GM19043 (cell line): Measurements from ENCODE around the gene PRKCQ.

Source experiments
- ATAC-seq: cut with Tn5 transposase; IDR thresholded peaks from one replicate; pipeline ENCODE4 v1.9.1; 2021; ENCODE audit warnings: low read depth; ENCODE audit not compliant: unreplicated experiment

Gene PRKCQ

GRCh38 chr10:6416892-6417512, 163.1 kb downstream of the PRKCQ start:
- no peak for ATAC-seq

- ATAC-seq: no peak
Measured at GRCh38 chr10:6411436-6411835, 168.6 kb downstream of the PRKCQ start.

DNA sequence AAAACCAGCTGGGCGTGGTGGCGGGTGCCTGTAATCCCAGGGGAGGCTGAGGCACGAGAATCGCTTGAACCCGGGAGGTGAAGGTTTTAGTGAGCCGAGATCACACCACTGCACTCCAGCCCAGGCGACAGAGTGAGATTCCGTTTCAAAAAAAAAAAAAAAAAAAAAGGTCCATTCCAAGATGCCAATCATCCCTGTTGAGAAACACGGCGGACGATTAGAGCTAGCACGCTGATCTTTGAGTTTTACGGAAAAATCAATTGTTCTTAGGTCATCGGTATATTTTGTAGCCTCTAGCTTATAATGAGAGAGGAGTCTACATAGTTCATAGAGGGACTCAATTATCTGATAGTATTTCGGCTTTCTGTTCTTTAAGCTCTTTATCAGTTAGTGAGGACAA, 169.2 kb downstream of the PRKCQ start:
- no peak for ATAC-seq

DNA sequence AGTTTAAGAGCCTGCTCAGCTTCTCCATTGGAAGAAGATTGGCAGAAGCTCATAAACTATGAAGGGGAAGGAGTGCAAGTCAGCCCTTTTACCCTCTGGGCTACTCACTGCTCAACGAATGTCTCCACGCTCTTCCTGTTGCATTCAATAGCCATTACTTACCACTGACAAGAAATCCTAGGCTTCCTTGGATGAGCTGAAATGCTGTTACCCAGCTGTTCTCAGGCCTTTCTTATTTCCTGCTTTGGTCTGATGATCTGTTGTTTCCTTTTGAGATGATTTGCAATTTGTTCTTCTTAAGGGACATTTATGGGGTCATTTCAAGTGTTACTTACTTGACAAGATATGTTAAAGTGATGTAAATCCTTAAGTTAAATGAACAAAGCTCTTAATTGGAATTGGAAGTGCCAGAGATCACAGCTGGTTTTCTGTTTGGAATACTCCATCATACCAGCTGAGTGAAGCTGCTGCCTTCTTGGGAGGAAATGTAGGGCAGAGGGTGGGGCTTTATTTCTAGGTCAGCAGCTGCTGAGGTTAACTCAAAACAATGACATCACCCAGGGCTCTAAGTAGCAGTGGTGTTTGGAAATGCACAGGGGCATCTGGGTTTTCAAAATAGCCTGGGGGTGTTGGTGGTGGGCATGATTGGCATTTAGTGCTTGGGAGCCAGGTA, 170.0 kb downstream of the PRKCQ start:
- no peak for ATAC-seq

DNA sequence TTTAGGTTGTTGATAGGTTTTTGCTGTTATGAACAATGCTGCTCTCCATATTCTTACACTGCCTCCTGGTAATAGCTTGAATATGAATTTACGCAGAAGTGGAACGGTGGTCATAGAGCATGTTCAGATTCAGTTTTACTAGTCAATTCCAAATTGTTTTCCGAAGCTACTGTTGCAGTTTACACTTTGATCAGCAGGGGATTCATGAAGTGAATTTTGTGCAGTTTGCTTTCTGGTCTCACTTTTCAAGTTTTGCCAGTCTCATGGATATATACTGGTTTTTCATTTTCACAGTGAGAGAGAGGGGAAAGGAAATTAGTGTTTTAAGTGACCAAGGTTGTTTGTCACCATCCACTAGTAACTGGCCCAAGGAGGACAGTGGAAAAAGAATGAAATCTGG, 171.3 kb downstream of the PRKCQ start:
- ATAC-seq: no peak

GRCh38 chr10:6407034-6407721, 172.9 kb downstream of the PRKCQ start:
- ATAC-seq: no peak

- ATAC-seq: no peak
Measured at GRCh38 chr10:6406220-6407033, 173.6 kb downstream of the PRKCQ start.

GRCh38 chr10:6405713-6406112, 174.4 kb downstream of the PRKCQ start:
- no peak for ATAC-seq

DNA sequence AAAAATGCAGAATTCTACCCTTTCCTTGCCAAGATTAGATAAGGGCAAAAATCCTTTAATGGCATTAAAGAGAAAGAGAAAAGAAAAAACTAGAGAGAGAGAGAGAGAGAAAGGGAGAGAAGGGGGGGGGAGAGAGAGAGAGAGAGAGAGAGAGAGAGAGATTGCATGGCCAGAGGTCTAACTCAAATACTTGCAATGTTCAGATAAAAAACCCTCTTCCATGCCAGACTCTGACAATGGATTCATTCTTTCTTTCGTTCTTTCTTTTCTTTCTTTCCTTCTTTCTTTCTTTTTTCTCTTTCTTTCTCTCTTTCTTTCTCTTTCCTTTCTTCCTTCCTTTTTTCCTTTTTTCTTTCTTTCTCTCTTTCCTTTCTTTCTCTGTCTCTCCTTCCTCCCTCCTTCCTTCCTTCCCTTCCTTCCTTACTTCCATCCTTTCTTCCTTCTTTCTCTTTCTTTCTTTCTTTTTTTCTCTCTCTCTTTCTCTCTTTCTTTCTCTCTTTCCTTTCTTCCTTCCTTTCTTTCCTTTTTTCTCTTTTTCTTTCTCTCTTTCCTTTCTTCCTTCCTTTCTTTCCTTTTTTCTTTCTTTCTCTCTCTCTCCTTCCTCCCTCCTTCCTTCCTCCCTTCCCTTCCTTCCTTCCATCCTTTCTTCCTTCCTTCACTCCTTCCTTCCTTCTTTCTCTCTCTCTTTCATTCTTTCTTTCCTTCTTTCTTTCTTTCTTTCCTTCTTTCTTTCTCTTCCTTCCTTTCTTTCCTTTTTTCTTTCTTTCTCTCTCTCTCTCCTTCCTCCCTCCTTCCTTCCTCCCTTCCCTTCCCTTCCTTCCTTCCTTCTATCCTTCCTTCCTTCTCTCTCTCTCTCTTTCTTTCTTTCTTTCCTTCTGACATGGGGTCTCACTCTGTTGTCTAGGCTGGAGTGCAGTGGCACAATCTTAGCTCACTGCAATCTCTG, 175.7 kb downstream of the PRKCQ start:
- ATAC-seq: no peak

- no peak for ATAC-seq
Measured at GRCh38 chr10:6402960-6403359, 177.1 kb downstream of the PRKCQ start.

GRCh38 chr10:6402349-6402709, 177.7 kb downstream of the PRKCQ start:
- no peak for ATAC-seq

- ATAC-seq: no peak
Measured at GRCh38 chr10:6401558-6402348, 178.3 kb downstream of the PRKCQ start.

GRCh38 chr10:6400821-6401465, 179.1 kb downstream of the PRKCQ start:
- ATAC-seq: no peak

DNA sequence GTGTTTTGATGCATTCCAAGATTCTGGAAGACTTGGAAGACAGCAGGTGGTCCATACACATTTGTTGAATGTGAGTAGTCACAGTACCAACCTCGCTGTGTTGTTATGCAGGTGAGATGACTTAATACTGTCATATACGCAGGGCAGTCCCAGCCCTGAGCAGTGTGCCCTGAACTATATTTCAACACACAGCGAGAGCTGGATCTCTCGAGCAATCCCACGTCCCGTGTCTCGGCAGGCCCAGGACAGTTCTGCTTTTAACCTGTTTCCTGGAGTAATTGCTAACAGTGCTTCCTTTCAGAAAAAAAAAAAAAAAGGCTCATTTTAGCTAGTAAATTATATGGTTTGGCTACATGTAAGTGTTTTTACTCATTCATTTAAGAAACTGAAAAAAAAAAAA, 179.7 kb downstream of the PRKCQ start:
- no peak for ATAC-seq

DNA sequence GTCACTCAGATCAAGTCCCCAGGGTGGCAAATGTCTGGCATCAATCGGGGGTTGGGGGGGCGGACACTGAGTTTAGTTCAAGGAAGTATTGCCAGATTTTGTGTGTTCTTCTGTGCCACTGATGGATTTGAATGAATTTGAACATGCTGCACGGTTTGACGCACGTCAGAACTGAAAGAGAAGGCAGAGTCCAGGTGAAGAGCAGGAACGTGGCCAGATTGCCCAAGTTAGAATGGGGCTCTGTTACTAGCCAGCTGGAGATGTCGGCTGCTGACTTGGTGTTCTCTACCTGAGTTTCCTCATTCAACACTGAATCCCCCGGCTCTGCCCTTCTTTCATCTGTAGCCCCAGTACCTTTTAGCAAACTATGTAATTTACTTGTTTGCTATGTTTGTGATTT, 180.2 kb downstream of the PRKCQ start:
- ATAC-seq: no peak

DNA sequence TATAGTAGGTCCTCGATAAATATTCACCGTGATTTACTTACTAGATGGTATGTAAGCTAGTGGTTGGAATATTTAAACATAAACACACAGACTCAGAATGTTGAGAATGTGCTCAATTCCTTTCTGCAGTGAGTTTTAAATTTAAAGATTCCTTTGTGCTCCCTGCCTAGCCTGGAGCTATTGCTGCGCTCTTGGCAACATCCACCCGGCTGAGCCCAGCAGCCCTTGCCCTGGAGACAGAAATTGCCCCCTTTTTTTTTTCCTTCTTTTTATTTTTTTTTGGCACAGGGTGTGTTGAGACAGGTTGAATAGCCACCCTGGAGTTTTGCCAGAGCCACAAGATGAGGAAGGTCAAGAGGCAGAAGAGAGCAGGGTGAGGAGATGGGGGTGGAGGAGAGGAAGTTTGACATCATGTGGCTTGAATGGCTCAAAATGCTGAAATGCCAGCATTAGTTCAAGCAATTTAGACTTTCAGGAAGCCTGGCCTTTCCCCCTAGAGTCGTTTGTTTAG, 180.8 kb downstream of the PRKCQ start:
- ATAC-seq: no peak

- ATAC-seq: no peak
Measured at GRCh38 chr10:6398399-6398798, 181.7 kb downstream of the PRKCQ start.

DNA sequence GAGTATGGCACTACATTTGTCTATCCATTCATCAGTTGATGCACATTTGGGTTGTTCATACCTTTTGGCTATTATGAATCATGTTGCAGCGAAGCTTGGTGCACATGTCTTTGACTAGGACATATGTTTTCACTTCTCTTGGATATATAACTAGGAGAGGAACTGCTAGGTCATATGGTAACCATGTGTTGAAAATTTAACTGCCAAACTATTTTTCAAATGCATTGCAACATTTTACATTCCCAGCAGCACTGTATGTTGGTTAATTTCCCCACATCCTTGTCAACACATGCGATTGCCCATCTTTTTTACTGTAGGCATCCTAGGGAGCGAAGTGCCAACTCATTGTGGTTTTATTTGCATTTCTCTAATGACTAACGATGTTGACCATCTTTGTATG, 183.4 kb downstream of the PRKCQ start:
- ATAC-seq: no peak

DNA sequence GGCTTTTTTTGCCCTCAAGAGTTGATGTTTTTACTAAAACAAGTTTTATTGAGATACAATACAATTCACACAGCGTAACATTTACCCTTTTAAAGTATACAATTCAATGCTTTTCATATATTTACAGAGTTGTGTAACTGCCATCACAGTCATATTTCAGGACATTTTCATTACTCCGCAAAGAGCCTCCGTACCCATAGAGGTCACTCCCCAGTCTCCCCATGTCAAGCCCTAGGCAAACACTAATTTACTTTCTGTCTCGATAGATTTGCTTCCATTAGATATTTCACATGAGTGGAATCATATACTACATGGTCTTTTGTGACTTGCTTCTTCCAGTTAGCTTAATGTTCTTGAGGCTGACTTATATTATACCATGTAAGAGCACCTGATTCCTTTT, 183.8 kb downstream of the PRKCQ start:
- ATAC-seq: no peak
